GM12875 (cell line): ENCODE measurements around the gene MTERF4.

Experiments used
- H3K4me3 ChIP-seq: one replicate; pipeline ENCODE4 v1.5.1; 2011; ENCODE audit warnings: low read depth, low read length, control low read depth
- CTCF ChIP-seq: IDR thresholded peaks from 2 replicates; pipeline ENCODE4 v1.5.1; 2011; ENCODE audit warnings: low read depth, mild to moderate bottlenecking, control low read depth, inconsistent platforms, low read length, moderate library complexity, borderline replicate concordance; ENCODE audit not compliant: insufficient read depth

The MTERF4 gene

GRCh38 chr2:241047253-241048010 lies 54.7 kb downstream of the MTERF4 start:
- no peak for TF ChIP-seq CTCF
- H3K4me3 ChIP-seq = no peak overlapping the region
